DND-41 (cell line): ENCODE results near the gene GNG11.
"Not testable (repeated sequence)": the region's sequence is repeated elsewhere in the genome, so short reads cannot be mapped to it uniquely, and the experiment has no call there.

Experiments
- ATAC-seq: fragments of 200-7000 bp; cut with Tn5 transposase; 3 replicates; pipeline ENCODE4 v1.9.1; 2021; ENCODE audit warnings: low read depth; ENCODE audit not compliant: insufficient read depth
- DNase-seq: peaks from one replicate; pipeline ENCODE4 v3.0.0-alpha.2; 2020
- H2AFZ ChIP-seq: 2 replicates; pipeline ENCODE4 v1.6.0; 2012; ENCODE audit warnings: low read depth, low read length
- H3K27ac ChIP-seq: 2 replicates; pipeline ENCODE4 v1.5.1; 2012; ENCODE audit warnings: low read length, inconsistent platforms
- H3K27me3 ChIP-seq: fragments of 200-600 bp; sonication (generic); 2 replicates; pipeline ENCODE4 v1.6.0; 2012; ENCODE audit warnings: low read length, mild to moderate bottlenecking, inconsistent platforms; ENCODE audit not compliant: insufficient read depth, poor library complexity
- H3K36me3 ChIP-seq: 2 replicates; pipeline ENCODE4 v1.5.1; 2012; ENCODE audit warnings: low read length, inconsistent platforms; ENCODE audit not compliant: insufficient read depth
- H3K4me1 ChIP-seq: 2 replicates; pipeline ENCODE4 v1.5.1; 2012; ENCODE audit warnings: mild to moderate bottlenecking, low read length; ENCODE audit not compliant: insufficient read depth
- H3K4me2 ChIP-seq: 2 replicates; pipeline ENCODE4 v1.6.0; 2012; ENCODE audit warnings: mild to moderate bottlenecking, moderate library complexity, low read length, inconsistent platforms; ENCODE audit not compliant: insufficient read depth
- H3K4me3 ChIP-seq, 2 experiments: fragments of 200-600 bp in 1 of 2; shearing (Covaris generic) in 1 of 2; 2 replicates each; pipeline ENCODE4 v1.5.1; 2012 to 2016; ENCODE audit warnings: inconsistent platforms in 2 of 2, low read length in 2 of 2, mild to moderate bottlenecking in 2 of 2, low read depth in 1 of 2, moderate library complexity in 1 of 2
- H3K79me2 ChIP-seq: 2 replicates; pipeline ENCODE4 v1.6.0; 2012; ENCODE audit warnings: low read length, inconsistent platforms; ENCODE audit not compliant: insufficient read depth
- H3K9ac ChIP-seq: 2 replicates; pipeline ENCODE4 v1.6.0; 2012; ENCODE audit warnings: low read depth, mild to moderate bottlenecking, inconsistent platforms, low read length, moderate library complexity
- H3K9me3 ChIP-seq: 2 replicates; pipeline ENCODE4 v1.5.1; 2012; ENCODE audit warnings: low read length, moderate library complexity, mild to moderate bottlenecking, inconsistent platforms; ENCODE audit not compliant: insufficient read depth, severe bottlenecking
- H4K20me1 ChIP-seq: 2 replicates; pipeline ENCODE4 v1.6.0; 2012; ENCODE audit warnings: low read length; ENCODE audit not compliant: insufficient read depth
- CTCF ChIP-seq: IDR thresholded peaks from 2 replicates; pipeline ENCODE4 v1.5.1; 2012; ENCODE audit warnings: borderline replicate concordance, low read length, moderate library complexity, mild to moderate bottlenecking; ENCODE audit not compliant: poor library complexity, severe bottlenecking; ENCODE audit errors: extremely low read depth
- EZH2 ChIP-seq: IDR thresholded peaks from 3 replicates; pipeline ENCODE4 v1.6.1; 2012; ENCODE audit warnings: borderline replicate concordance, low read depth, mild to moderate bottlenecking, moderate library complexity, low read length, inconsistent platforms; ENCODE audit not compliant: severe bottlenecking

Gene GNG11

DNA sequence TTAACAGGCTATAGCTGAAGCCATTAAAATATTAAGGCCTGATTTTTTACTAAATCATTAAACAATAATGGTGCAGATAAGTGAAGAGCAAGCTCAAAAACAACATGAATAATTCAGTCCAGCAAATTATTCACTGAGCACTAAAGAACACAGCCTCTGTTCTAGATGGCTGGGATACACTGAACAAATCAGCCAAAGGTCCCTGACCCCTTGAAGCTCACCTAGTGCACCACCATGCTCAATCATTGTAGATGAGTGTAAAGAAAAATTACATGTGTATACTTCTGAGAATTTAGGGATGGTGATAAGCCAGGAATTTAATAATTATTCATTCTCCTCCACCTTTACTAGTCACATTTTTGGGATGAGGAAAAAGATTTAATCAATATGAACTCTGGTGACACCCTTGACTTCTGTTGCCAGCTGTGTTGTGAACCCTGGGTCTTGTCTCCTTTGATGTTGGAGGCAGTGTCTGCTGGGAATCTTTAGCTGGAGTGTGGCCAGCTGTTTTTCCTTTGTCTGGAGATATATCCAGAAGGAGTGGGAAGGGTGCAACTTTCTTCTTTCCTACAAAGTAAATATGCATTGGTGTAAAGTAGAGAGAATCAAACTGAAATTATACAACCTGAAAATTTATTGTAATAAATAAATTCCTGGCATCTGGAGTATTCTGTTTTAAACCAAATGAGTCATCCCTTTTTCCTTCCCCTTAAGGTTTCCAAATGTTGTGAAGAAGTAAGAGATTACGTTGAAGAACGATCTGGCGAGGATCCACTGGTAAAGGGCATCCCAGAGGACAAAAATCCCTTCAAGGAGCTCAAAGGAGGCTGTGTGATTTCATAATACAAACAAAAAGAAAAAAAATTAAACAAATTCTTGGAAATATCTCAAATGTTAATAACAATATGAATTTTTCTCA is 11.2 kb upstream of the GNG11 start:
- no peak overlapping the region for H2AFZ ChIP-seq
- H3K4me2 ChIP-seq, result no peak overlapping the region
- H3K36me3 ChIP-seq, result no peaks in the 10 kb centered on the region
- H3K27me3 ChIP-seq, result no peaks in the 10 kb centered on the region
- H3K9me3 ChIP-seq, result no peaks in the 10 kb centered on the region
- no peaks in the 10 kb centered on the region for H4K20me1 ChIP-seq
- H3K4me1 ChIP-seq, result no peaks in the 10 kb centered on the region
- H3K27ac ChIP-seq, result no peak overlapping the region
- no peak overlapping the region for H3K9ac ChIP-seq
- no peaks in the 10 kb centered on the region for H3K79me2 ChIP-seq
- no peak for DNase-seq
- no peak for ATAC-seq
- TF ChIP-seq EZH2 (no peak), CTCF (no peak)
- H3K4me3 ChIP-seq, result no peak overlapping the region

DNA sequence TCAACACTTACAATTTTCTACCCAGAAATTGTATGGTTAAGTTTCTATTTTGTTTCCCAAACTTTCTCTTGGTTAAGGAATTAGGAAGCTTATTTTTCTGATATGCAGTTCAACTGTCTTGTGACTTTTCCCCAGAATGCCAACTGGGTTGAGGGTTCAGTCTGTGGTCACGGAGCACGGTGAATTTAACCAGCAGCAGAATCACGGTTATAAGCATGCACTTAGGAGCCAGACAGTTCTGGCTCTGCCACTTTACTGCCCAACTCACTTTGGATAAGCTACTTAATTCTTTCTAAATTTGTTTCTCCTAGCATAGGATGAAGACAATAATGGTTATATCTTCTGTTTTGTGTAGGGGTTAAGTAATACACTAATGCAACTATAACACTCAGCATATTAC is 10.3 kb upstream of the GNG11 start:
- ATAC-seq, H3K4me2 ChIP-seq, H2AFZ ChIP-seq, H3K79me2 ChIP-seq, H3K36me3 ChIP-seq, H3K4me1 ChIP-seq, H3K4me3 ChIP-seq, H3K27ac ChIP-seq, DNase-seq, H3K9me3 ChIP-seq, H3K27me3 ChIP-seq, H4K20me1 ChIP-seq, H3K9ac ChIP-seq: not testable (repeated sequence)

GRCh38 chr7:93911661-93912060 is 9.9 kb upstream of the GNG11 start:
- not testable (repeated sequence) for H3K4me3 ChIP-seq, H3K27ac ChIP-seq, ATAC-seq, H3K4me2 ChIP-seq, H3K36me3 ChIP-seq, H2AFZ ChIP-seq, H3K79me2 ChIP-seq, H3K9me3 ChIP-seq, H4K20me1 ChIP-seq, H3K27me3 ChIP-seq, H3K9ac ChIP-seq, H3K4me1 ChIP-seq, DNase-seq

DNA sequence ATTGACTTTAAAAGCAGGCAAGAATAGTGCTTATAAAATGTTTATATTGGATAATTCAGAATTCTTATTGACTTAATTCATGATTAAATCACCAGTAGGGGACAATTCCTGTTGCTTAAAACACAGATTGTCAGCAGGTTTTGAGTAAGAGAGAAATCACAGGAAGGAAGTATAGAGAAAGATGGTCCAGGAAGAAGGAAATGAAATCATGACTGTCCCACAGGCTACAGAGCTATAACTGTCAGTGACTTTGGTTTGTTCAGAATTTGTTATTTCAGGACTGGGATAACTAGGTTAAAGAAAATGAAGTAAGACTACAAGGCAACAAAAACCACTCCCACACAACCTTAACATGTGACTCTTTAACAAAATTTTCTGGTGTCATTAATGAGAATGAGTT is 8.3 kb upstream of the GNG11 start:
- H3K4me3 ChIP-seq, result no peak overlapping the region
- TF ChIP-seq CTCF (no peak), EZH2 (no peak)
- ATAC-seq, result no peak

More for the DNA sequence above, 8.3 kb upstream of the GNG11 start:
- H3K27me3 ChIP-seq, result no peaks in the 10 kb centered on the region
- no peaks in the 10 kb centered on the region for H3K36me3 ChIP-seq
- no peak overlapping the region for H3K27ac ChIP-seq
- no peaks in the 10 kb centered on the region for H4K20me1 ChIP-seq
- H3K4me1 ChIP-seq, result no peaks in the 10 kb centered on the region
- H3K9ac ChIP-seq, result no peak overlapping the region
- H3K9me3 ChIP-seq, result no peaks in the 10 kb centered on the region
- DNase-seq, result no peak
- H3K79me2 ChIP-seq, result no peaks in the 10 kb centered on the region
- no peak overlapping the region for H2AFZ ChIP-seq
- H3K4me2 ChIP-seq, result no peak overlapping the region
